Transverse colon (tissue), 4 donors: ENCODE data around the gene CHAD.

ENCODE experiments used
- CTCF ChIP-seq, 5 experiments: fragments of 200-600 bp in 3 of 5; fragments of 450-650 bp in 2 of 5; sonication (generic) in 3 of 5; IDR thresholded peaks; 1 replicate in 2 of 5; 2 replicates in 3 of 5; pipeline ENCODE4 v1.5.1; 2016 to 2017; ENCODE audit warnings: antibody characterized with exemption in 5 of 5, inconsistent platforms in 3 of 5, mild to moderate bottlenecking in 2 of 5, moderate library complexity in 1 of 5
- EP300 ChIP-seq: sonication (generic); formaldehyde crosslinking; IDR thresholded peaks from one replicate; pipeline ENCODE4 v1.6.1; 2017; ENCODE audit warnings: antibody characterized with exemption, low read depth
- POLR2AphosphoS5 ChIP-seq, 3 donors: sonication (generic); formaldehyde crosslinking; IDR thresholded peaks; one replicate each; pipeline ENCODE4 v1.6.1; 2016; ENCODE audit warnings: antibody characterized with exemption in 3 of 3

- TF ChIP-seq CTCF (IDR thresholded peaks at IDR 0.05) (no peak), EP300 (no peak), POLR2AphosphoS5 (IDR thresholded peaks at IDR 0.05) (no peak)
Measured at GRCh38 chr17:50448643-50449042, 20.0 kb downstream of the CHAD start.
